Caco-2 (cell line): ENCODE data around the gene MAML2. TPM values are rescaled to one million over a fixed set of nuclear protein-coding genes. Genes with fewer than 3 reads are reported as not detected.
A peak's percentile ranks its signal among the peaks of the same experiment; 100 is the strongest.

ENCODE experiments used
- BruUV-seq: library from RNA; stranded (reverse); fragments of 400-500 nt; replicated peaks from 2 replicates; lab custom pipeline; 2021; lab: Mats Ljungman, UMichigan
- CTCF ChIA-PET: fragments of 300-600 bp; sonication (Branson Sonifier 250); formaldehyde crosslinking; loops from one replicate; lab custom pipeline; 2022; ENCODE audit warnings: antibody characterized with exemption; lab: Charles Lee
- POLR2A ChIA-PET: fragments of 300-600 bp; sonication (Branson Sonifier 250); formaldehyde crosslinking; loops from one replicate; lab custom pipeline; 2022; ENCODE audit warnings: antibody characterized with exemption; lab: Charles Lee
- DNase-seq, 2 experiments: peaks; one replicate each; pipeline versions ENCODE4 v3.0.0 to v3.0.0-alpha.2; 2020 to 2022
- H3K27me3 ChIP-seq: replicated peaks from 2 replicates; pipeline ENCODE4 v1.6.0; 2011; ENCODE audit warnings: low read length; ENCODE audit not compliant: control insufficient read depth, insufficient read depth
- H3K36me3 ChIP-seq: 2 replicates; pipeline ENCODE4 v1.5.1; 2011; ENCODE audit warnings: low read length; ENCODE audit not compliant: control insufficient read depth, insufficient read depth
- H3K4me1 ChIP-seq: fragments of 250-450 bp; sonication (Bioruptor Pico); 2 replicates; pipeline ENCODE4 v1.5.1; 2020; ENCODE audit warnings: mild to moderate bottlenecking
- H3K4me3 ChIP-seq: 2 replicates; pipeline ENCODE4 v1.5.1; 2011; ENCODE audit warnings: low read depth, mild to moderate bottlenecking, control low read depth, low read length
- H3K9me3 ChIP-seq: fragments of 250-450 bp; sonication (Bioruptor Pico); 2 replicates; pipeline ENCODE4 v1.5.1; 2020; ENCODE audit warnings: mild to moderate bottlenecking, moderate library complexity
- H3K27ac Mint-ChIP-seq: one replicate; pipeline ENCODE4 v1.8.0; 2022; ENCODE audit warnings: mixed read lengths; ENCODE audit not compliant: unreplicated experiment
- H3K27me3 Mint-ChIP-seq: one replicate; pipeline ENCODE4 v1.8.0; 2022; ENCODE audit warnings: mixed read lengths; ENCODE audit not compliant: insufficient read depth, unreplicated experiment
- H3K36me3 Mint-ChIP-seq: one replicate; pipeline ENCODE4 v1.8.0; 2022; ENCODE audit warnings: mild to moderate bottlenecking, mixed read lengths; ENCODE audit not compliant: insufficient read depth, unreplicated experiment
- H3K4me1 Mint-ChIP-seq: one replicate; pipeline ENCODE4 v1.8.0; 2022; ENCODE audit warnings: low read depth, mixed read lengths; ENCODE audit not compliant: unreplicated experiment
- H3K4me3 Mint-ChIP-seq: one replicate; pipeline ENCODE4 v1.8.0; 2022; ENCODE audit warnings: mild to moderate bottlenecking, moderate library complexity, mixed read lengths; ENCODE audit not compliant: unreplicated experiment
- H3K9me3 Mint-ChIP-seq: one replicate; pipeline ENCODE4 v1.8.0; 2022; ENCODE audit warnings: mixed read lengths; ENCODE audit not compliant: unreplicated experiment
- CTCF ChIP-seq, 2 experiments: fragments of 200-600 bp in 1 of 2; IDR thresholded peaks; 1 replicate in 1 of 2; 2 replicates in 1 of 2; pipeline versions ENCODE4 v1.5.1 to v1.8.0; 2011 to 2022; ENCODE audit warnings: antibody characterized with exemption in 1 of 2, control low read depth in 1 of 2, inconsistent platforms in 1 of 2, low read depth in 1 of 2, low read length in 1 of 2, mild to moderate bottlenecking in 1 of 2, moderate library complexity in 1 of 2; ENCODE audit not compliant: insufficient read depth in 1 of 2, severe bottlenecking in 1 of 2, unreplicated experiment in 1 of 2
- intact Hi-C: fragments of 100-400 bp; cut with micrococcal nuclease; formaldehyde crosslinking; loops from one replicate; pipeline ENCODE4 v1.10.0; 2022; ENCODE audit not compliant: unreplicated experiment
- total RNA-seq: library from RNA; stranded (reverse); gene quantifications from 2 replicates; pipeline ENCODE4 v1.2.3, GENCODE V29; 2022

MAML2 gene
- total RNA-seq, 1 experiment from 2014 or later, result 11.5 TPM

DNA sequence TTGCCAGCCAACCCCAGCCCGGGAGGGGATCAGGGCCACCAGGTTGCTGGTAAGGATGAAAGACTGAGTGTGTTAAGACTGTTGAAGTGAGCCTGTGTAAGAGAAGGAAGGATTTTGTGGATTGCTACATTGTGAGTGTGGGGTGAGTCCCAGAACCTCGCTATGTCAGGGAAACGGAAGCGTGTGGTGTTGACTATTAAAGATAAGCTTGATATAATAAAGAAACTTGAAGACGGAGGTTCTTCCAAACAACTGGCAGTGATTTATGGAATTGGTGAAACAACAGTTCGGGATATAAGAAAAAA is 47.4 kb upstream of the MAML2 start:
- peak overlapping the region; percentile 88 for H3K27ac Mint-ChIP-seq
- no peaks in the 10 kb centered on the region for H3K36me3 ChIP-seq
- intact Hi-C loops, result loop anchor here (1.0 to 2.0 kb wide), 4 partner anchors 36 to 601 kb away; partner anchors contain the start of genes FAM76B and MTMR2
- peaks cover 28% of the 10 kb centered on the region for H3K4me1 ChIP-seq
- CTCF ChIA-PET, result interaction anchor here (1.0 to 2.8 kb wide), 6 partner anchors 36 to 600 kb away, joined by 3 to 31 read pairs (median 4); partner anchors contain the start of genes CEP57, FAM76B and MAML2
- peaks cover 7% of the 10 kb centered on the region for H3K36me3 Mint-ChIP-seq
- TSS peak; percentile 74 for BruUV-seq
- H3K4me3 Mint-ChIP-seq, result peak overlapping the region; percentile 82
- POLR2A ChIA-PET, result interaction anchor here (1.0 to 1.7 kb wide), 10 partner anchors 13 to 600 kb away, joined by 3 to 32 read pairs (median 8); partner anchors contain the start of genes CEP57, FAM76B and MTMR2
- no peak for DNase-seq
- H3K4me1 Mint-ChIP-seq, result peaks cover 19% of the 10 kb centered on the region
- H3K4me3 ChIP-seq, result peak overlapping the region; percentile 82
- no peak for TF ChIP-seq CTCF (IDR thresholded peaks at IDR 0.05; ENCODE audit: insufficient read depth in 1 of 2, low read depth in 1 of 2, low read length in 1 of 2, severe bottlenecking in 1 of 2, unreplicated experiment in 1 of 2)
- no peaks in the 10 kb centered on the region for H3K27me3 Mint-ChIP-seq
- H3K9me3 Mint-ChIP-seq, result no peaks in the 10 kb centered on the region
- no peaks in the 10 kb centered on the region for H3K9me3 ChIP-seq
- no peaks in the 10 kb centered on the region for H3K27me3 ChIP-seq

DNA sequence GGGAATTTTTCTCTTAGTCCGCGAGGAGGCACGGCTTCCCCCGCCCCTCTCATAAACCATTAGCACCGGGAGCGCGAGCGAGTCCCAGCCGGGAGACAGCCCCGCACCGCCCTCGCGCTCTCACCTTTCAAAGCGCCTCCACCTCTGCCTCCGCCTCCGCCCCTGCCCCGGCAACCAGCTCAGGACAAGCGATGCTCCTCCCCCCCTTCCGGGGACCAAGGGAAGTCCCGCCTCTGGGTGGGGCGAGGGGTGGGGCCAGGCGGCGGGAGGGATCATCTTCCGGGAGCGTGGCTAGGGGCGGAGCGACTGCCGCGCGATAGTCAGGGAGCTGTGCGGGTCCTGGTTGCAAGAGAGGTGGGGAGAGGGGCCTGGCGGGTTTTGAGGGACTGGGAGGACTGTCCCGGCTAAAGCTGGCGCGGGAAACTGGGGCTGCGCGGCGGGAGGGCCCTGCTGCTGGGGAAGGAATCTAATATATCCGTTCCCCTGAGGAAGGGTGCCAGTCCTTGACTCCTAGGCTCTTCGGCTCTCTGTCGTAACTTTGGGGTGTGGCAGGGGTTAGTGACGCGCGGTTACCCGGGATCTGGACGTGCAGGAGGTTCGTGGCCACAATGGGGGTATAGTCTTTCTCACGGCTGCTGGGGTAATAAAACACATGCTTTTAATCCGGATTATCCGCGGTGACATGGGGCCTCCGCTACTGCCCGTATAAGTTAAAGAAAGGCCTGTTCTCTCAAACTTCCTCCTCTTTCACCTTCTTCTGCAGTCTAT is 46.9 kb upstream of the MAML2 start, which contains the start of the genes CCDC82 and JRKL:
Gene CCDC82, minus strand, starts transcription at position 193 of the 768 bp plus-strand sequence. CDS start 5,165 bp downstream, outside the sequence.
Gene JRKL, plus strand, starts transcription at position 294 of the 768 bp plus-strand sequence. CDS start 637 bp downstream, outside the sequence.
- DNase-seq, result peak; percentile 99 to 100
- H3K27me3 ChIP-seq, result no peaks in the 10 kb centered on the region
- no TSS peak for BruUV-seq
- no peaks in the 10 kb centered on the region for H3K9me3 Mint-ChIP-seq
- no peaks in the 10 kb centered on the region for H3K9me3 ChIP-seq
- H3K4me1 ChIP-seq, result peaks cover 28% of the 10 kb centered on the region
- H3K4me3 ChIP-seq, result peak within 1 kb of the TSS; percentile 82
- H3K36me3 Mint-ChIP-seq, result peaks cover 7% of the 10 kb centered on the region
- H3K36me3 ChIP-seq, result no peaks in the 10 kb centered on the region
- intact Hi-C loops, result loop anchor here (1.0 to 2.0 kb wide), 7 partner anchors 37 to 601 kb away; partner anchors contain the start of genes FAM76B, MAML2 and MTMR2
- H3K27ac Mint-ChIP-seq, result peak within 1 kb of the TSS; percentile 88
- peaks cover 19% of the 10 kb centered on the region for H3K4me1 Mint-ChIP-seq
- ChIA-PET CTCF (interaction anchor here (0.6 to 2.8 kb wide), 17 partner anchors 13 to 1323 kb away, joined by 3 to 31 read pairs (median 4); partner anchors contain the start of genes CEP57, FAM76B, MAML2 and SRSF8), POLR2A (interaction anchor here (0.5 to 1.7 kb wide), 31 partner anchors 10 to 1323 kb away, joined by 3 to 32 read pairs (median 5); partner anchors contain the start of genes CEP57, FAM76B, MAML2 and MTMR2)
- peak within 1 kb of the TSS; percentile 82 for H3K4me3 Mint-ChIP-seq
- H3K27me3 Mint-ChIP-seq, result no peaks in the 10 kb centered on the region
- TF ChIP-seq CTCF (IDR thresholded peaks at IDR 0.05; ENCODE audit: insufficient read depth in 1 of 2, low read depth in 1 of 2, low read length in 1 of 2, severe bottlenecking in 1 of 2, unreplicated experiment in 1 of 2), result no peak
